Activated T-cell treated with anti-CD3 and anti-CD28 coated beads for 1 hour (primary cell): Measurements from ENCODE around the gene MTHFD2L.
"Not testable (repeated sequence)": the region's sequence is repeated elsewhere in the genome, so short reads cannot be mapped to it uniquely, and the experiment has no call there.

ENCODE experiments used
- DNase-seq: peaks from one replicate; pipeline ENCODE4 v3.0.0-alpha.2; 2020; ENCODE audit warnings: low read depth

The MTHFD2L gene

GRCh38 chr4:74157561-74158465 lies at the start of gene MTHFD2L:
Gene MTHFD2L (plus strand): TSS chr4:74158118. CDS start chr4:74158139, 21 bp downstream.
- DNase-seq = peak; percentile 68

- no peak for DNase-seq
Measured at GRCh38 chr4:74108457-74109115, 49.3 kb upstream of the MTHFD2L start.

DNA sequence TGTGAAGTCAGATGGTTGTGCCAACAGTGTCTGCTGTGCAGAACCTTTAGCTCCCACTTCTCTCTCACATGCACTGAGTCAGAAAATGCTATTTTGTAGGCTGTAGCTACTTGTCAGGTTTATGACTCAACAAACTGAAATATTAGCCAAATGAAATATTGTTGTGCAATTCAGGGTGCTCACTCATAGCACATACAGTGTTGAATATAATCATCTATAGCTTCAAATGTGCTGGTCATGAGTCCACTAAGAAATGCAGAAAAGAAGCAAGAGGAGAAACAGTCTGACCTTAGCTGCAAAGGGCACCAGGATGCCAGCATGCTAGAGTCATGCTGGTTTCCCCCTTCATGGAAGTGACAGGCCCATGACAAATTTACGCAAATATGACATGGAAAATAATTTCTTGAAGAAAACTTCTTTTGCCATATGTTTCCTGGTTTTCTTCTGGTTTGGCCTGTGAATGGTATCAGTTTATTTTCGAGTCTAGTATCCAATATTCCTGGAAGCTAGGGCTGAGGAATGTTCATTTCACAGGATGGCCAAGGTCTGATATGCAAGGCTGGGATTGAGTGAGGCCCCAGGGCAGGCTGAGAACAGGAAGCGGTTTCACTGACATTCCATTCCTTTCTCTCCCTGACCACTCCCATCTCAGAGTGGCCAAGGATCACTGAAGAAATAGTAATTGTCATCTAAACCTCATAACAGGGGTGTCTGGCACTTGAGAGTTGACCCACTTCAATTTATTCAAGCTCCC lies 48.6 kb upstream of the MTHFD2L start:
- no peak for DNase-seq

GRCh38 chr4:74109870-74110605 lies 47.9 kb upstream of the MTHFD2L start:
- DNase-seq = no peak

DNA sequence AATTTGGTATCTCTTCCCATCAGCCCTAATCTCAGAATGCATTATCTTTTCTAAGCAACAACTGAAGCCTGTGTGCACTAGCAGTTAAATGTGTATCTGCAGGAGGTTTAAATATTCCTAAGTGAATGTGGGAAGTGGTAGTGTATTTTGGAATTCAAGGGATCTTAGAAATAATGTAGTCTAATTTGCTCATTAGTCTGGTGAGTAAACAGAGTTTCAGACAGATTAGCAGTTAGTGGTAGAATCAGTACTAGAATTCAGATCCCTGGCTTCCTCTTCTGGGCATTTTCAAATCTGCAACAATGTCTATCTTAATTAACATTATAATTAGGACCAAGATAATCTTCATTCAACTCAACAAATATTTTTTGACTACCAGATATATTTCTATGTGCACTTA lies 47.2 kb upstream of the MTHFD2L start:
- no peak for DNase-seq

DNA sequence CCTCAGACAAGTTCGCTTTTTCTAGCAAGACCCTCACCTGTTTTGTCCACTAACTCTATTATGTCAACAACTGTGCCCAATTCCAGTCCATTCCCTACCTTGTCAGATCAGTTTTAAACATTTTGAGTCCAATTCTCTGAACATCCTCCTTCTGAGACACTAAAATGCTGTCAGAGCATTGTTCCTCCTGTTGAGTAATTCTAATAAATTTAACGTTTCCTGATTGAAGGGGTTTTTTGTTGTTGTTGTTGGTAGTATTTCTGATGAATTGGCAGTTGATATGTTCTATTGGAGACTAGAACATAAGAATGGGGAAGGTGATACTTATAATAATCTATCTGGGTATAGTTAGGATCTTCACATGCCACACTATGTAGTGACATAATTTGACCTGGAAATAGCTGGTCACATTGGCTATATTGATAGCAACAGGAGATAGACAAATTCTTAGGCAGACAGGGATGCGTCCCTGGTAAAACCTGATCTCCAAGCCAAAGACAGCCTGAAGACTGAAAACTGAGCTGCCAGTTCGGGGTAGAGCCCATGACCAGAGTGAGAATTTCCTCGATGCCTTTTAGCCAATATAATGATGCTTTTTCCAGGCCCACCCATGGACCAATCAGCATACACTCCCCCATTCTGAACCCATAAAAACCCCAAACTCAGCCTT lies 46.5 kb upstream of the MTHFD2L start:
- no peak for DNase-seq

GRCh38 chr4:74111990-74112389 lies 45.9 kb upstream of the MTHFD2L start:
- no peak for DNase-seq

DNA sequence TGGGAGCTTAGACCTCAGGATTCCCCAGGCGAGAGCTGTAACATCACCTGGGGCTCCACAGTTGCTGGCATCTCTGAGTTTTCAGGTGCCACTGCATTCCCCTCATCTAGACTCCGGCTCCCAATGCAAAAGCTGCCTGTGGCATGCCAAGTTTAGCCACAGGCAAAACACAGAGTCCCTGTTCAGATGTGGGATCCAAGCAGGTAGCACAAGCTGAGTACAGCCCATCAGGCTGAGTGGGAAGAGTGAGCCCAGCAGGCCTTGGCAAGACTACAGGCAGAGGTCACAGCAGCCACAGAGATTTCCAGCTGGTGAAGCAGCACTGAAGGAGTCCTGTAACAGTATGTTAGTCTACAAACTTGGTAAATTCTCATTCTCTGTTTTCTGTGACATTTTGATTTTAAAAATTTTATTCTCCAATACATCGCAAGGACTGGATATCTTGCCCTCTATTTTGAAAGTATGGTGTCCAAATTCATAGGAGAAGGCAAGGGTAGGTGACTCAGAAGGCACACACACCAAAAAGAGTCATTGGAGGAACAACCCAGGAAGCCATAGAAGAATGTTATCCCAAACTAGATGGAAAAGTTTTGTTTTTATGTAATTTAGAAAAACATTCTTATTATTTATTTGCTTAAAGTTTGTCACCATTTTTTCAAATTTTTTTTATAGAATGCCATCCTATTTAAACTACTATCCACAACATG lies 45.4 kb upstream of the MTHFD2L start:
- DNase-seq = no peak

DNA sequence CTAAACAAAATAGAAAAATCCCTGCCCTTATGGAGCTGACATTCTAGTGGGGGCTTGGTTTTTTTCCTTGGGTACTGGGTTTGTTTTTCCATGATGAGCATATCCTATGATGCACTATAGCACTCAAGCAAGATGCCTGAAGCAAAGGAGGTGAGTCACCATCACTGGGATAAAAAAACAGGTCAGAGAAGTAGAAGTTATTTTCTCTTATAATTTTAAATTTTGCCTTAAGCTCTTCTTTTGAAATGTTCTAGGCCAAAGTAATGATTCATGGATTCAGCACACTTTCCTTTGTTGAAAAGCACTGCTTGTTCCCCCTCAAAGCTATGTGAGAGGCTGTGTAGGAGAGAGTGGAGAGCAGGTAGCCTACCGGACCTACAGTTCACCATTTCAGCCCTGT lies 43.7 kb upstream of the MTHFD2L start:
- no peak for DNase-seq

DNA sequence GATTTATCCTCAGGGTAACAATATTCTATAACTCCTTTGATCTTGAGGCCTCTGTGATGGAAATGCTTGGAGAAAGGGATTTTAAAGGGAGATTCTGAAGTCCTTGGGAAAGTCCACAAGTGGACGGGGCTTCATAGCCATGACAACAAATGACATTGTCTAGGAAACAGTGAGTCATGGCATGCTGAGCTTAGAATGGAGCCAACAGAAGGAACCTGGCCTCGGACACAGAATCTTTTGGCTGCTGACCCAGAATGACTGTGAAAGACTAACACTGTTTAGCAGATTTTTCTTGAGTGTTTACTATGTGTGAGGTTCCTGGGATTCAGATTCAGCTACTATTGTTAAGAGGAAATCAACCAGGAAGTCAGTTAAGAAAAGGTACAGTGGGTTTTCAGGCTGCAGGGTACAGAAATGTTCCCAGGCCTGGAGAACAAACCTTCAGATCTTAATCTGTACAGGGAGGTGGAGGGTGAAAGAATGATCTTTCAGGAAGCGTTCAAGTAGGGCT lies 40.8 kb upstream of the MTHFD2L start:
- DNase-seq = no peak

DNA sequence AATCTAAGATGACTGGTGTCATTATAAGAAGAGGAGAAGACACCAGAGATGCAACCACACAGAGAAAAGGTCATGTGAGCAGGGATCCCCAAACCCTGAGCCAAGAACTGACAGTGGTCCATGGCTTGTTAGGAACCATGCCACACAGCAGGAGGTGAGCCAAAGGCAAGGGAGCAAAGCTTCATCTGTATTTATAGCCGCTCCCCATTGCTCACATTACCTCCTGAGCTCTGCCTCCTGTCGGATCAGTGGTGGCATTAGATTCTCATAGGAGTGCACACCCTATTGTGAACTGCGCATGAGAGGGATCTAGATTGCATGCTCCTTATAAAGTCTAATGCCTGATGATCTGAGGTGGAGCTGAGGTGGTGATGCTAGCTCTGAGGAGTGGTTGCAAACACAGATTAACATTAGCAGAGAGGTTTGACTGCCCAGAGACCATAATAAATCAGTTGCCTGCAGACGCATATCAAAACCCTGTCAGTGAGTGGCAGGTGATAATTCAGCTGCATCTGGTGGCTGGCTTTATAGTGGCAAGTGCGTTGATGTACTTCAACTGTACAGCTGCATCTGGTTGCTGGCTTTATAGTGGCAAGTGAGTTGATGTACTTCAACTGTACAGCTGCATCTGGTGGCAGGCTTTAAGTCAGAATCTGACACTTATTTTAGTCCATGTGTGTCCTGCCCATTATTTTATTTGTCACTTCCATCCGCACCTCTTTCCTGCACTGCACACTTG lies 39.1 kb upstream of the MTHFD2L start:
- DNase-seq = no peak

GRCh38 chr4:74120086-74120485 lies 37.8 kb upstream of the MTHFD2L start:
- DNase-seq = no peak

DNA sequence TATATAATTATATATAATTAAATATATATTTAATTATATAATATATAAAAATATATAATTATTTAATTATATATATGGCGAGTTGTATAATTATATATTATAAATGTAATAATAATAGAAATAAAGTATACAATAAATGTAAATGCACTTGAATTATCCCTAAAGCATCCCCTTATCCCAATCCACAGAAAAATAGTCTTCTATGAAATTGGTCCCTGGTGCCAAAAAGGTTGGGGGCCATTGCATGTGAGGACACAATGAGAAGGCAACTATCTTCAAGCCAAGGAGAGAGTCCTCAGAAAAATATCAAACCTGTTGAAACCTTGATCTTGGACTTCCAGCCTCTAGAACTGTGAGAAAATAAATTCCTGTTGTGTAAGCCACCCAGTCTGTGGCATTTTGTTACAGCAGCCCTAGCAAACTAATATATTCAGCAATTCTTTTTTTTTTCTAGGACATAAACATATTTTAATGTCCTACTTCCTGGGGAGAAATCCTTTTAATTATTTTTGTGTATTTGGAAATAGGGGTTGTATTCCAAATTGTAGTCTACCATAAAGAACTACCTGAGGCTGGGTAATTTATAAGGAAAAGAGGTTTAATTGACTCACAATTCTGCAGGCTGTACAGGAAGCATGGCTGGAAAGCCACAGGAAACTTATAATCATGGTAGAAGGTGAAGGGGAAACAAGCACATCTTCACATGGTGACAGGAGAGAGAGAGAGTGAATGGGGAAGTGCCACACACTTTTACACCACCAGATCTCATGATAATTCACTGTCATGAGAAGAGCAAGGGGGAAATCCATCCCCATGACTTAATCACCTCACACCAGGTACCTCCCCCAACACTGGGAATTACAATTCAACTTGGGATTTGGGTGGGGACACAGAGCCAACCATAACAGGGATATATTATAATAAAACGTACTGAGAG lies 36.0 kb upstream of the MTHFD2L start:
- no peak for DNase-seq

- no peak for DNase-seq
Measured at GRCh38 chr4:74123065-74123728, 34.7 kb upstream of the MTHFD2L start.

DNA sequence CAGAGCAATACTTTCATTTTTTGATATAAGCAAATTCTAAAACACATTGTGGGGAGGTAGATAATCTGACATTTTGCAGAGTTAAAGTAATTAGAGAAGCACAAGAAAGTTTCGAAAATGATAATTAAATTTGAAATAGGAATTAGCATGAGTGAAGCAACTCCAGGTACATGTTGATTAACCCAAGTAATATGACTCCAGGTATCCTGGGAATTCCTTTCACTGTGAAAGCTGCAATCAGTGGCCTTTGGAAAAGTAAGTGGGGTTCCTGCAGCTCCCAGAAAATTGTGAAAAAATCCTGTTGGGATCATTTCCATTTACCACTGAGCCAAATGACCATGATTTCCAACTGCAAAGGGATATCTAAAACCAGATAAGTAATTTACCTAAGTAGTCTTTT lies 32.9 kb upstream of the MTHFD2L start:
- DNase-seq = no peak

- DNase-seq = no peak
Measured at GRCh38 chr4:74127745-74128144, 30.2 kb upstream of the MTHFD2L start.

DNA sequence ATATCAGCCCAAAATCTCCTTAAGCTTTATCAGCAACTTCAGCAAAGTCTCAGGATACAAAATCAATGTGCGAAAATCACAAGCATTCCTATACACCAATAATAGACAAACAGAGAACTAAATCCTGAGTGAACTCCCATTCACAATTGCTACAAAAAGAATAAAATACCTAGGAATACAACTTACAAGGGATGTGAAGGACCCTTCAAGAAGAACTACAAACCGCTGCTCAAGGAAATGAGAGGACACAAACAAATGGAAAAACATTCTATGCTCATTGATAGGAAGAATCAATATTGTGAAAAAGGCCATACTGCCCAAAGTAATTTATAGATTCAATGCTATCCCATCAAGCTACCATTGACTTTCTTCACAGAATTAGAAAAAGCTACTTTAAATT lies 27.1 kb upstream of the MTHFD2L start:
- DNase-seq = not testable (repeated sequence)

DNA sequence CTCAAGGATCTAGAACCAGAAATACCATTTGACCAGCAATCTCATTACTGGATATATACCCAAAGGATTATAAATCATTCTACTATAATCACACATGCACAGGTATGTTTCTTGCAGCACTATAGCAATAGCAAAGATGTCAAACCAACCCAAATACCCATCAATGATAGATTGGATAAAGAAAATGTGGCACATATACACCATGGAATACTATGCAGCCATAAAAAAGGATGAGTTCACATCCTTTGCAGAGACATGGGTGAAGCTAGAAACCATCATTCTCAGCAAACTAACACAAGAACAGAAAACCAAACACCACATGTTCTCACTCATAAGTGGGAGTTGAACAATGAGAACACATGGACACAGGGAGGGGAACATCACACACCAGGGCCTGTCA lies 25.7 kb upstream of the MTHFD2L start:
- not testable (repeated sequence) for DNase-seq
